Hematopoietic multipotent progenitor cell treated with erythropoietin and hydrocortisone succinate and interleukin-3 and kit ligand, for 17 days (in vitro differentiated cells): ENCODE measurements around the gene CDYL2.
"Not testable (repeated sequence)": the region's sequence is repeated elsewhere in the genome, so short reads cannot be mapped to it uniquely, and the experiment has no call there.

Source experiments
- DNase-seq: peaks from one replicate; pipeline ENCODE4 v3.0.0-alpha.2; 2015; ENCODE audit warnings: low spot score

The CDYL2 gene

DNA sequence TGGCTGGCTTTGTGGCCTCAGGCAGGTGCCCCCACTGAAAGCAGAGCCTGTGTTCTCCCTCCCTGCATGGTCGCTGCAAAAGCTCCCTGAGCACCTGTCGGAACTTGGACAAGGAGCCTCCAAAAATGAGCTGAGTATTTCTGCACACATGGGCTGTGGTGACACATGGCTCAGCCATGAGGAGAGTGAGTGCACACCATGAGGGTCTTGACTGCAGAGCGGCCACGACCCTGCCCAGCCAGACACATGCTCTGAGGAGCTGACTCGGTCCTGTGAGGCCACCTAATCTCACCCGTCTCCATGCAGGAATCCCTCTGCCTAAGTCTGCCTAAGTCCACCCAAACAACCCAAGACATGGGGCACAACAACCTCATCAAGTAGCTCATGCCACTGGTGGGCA lies 134.7 kb downstream of the CDYL2 start:
- no peak for DNase-seq

GRCh38 chr16:80667925-80668324 lies 136.5 kb downstream of the CDYL2 start:
- no peak for DNase-seq

- DNase-seq: no peak
Measured at GRCh38 chr16:80667251-80667560, 137.2 kb downstream of the CDYL2 start.

DNA sequence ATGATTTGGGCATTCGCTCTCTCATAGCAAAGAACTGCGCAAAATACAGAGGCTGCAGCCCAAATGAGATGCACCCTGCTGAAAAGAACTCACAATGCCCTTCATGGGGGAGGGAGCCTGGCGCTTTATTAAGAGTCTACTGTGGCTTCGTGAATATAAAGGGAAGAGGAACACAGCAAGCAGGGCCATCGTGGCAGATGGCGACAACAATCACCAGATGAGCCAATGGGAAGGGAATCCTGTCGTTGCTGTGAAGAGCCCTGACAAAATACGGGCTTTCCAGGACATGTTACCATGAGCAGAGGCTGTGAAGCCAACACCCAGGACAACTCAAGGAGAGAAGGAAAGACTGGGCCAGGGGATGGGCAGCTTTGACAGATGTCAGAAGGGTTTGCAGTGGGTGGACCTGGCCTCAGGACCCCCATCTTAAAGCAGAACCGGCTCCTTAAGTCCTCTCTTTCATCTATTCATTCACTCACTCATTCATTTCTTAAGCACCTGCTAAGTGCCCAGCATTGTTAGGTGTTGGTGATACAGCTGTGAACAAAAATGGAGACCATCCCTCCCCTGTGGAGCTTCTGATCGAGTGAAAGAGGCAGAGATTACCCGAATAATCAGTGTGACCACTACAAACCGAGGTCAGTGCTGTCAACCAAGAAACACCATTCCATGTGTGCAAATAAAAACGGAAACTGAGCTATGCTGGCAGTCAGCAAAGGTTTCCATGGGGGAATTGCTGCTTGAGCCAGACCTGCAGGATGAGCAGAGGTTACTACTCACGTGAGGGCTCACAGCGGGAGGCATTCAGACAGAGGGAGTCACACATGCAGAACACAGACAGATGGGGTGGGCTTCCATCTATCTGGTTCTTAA lies 137.8 kb downstream of the CDYL2 start:
- no peak for DNase-seq

- no peak for DNase-seq
Measured at GRCh38 chr16:80665356-80665755, 139.0 kb downstream of the CDYL2 start.

DNA sequence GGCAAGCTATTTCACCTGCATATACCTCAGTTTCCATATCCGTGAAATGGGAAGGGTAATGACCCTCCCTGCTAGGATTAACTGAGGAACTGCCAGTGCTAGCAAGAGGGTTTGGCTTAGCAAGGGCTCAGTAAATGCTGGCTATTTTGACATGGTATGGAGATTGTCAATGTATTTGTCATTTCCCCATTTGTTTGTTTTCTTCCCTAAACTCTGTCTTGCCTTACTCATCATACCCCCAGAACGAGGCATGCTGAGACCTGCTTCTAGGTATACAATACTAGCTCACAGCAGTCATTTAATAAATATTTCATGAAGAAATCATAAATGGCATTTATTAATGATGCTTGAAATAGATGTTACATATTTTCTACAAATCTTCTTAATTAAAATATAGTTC lies 139.6 kb downstream of the CDYL2 start:
- no peak for DNase-seq

DNA sequence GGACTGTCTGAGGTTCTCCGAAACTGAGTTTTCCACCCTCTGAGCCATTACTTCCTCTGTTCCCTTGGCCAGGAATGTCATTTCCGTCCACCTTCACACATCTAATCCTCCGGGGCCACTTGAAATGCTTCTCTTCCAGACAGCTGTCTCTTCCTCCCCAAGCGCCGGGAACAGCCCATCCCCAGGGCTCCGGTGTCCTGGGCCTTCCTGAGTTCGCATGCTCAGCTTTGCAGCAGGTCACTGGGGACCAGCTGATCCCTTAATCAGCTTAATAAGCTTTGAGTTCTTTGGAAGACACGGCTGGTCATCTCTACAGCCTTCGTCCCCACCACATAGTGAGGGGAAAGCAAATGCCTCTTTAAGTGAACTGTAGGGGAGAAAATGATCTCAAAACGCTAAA lies 140.2 kb downstream of the CDYL2 start:
- no peak for DNase-seq

GRCh38 chr16:80663078-80663477 lies 141.3 kb downstream of the CDYL2 start:
- DNase-seq: no peak

- no peak for DNase-seq
Measured at GRCh38 chr16:80659865-80660264, 144.5 kb downstream of the CDYL2 start.

- no peak for DNase-seq
Measured at GRCh38 chr16:80656711-80657150, 147.7 kb downstream of the CDYL2 start.

GRCh38 chr16:80656161-80656560 lies 148.2 kb downstream of the CDYL2 start:
- no peak for DNase-seq

DNA sequence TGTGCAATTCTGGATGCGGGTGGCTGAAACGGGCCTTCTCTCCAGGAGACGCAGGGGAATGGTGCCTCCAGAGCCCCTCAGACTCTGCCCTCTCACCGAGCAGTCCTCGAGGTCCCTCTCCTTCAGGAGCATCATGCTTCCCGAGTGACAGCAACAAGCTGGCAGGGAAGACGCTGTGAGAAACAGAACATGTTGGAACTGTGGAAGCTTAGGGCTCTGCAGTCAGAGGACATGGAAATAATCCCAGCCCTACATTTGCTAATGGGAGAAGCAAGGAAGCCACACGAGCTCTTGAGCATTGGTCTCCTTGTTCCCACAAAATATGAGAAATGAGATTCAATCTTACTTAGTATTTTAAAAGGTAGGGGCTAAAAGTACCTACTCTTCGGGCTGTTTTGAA lies 148.6 kb downstream of the CDYL2 start:
- no peak for DNase-seq

DNA sequence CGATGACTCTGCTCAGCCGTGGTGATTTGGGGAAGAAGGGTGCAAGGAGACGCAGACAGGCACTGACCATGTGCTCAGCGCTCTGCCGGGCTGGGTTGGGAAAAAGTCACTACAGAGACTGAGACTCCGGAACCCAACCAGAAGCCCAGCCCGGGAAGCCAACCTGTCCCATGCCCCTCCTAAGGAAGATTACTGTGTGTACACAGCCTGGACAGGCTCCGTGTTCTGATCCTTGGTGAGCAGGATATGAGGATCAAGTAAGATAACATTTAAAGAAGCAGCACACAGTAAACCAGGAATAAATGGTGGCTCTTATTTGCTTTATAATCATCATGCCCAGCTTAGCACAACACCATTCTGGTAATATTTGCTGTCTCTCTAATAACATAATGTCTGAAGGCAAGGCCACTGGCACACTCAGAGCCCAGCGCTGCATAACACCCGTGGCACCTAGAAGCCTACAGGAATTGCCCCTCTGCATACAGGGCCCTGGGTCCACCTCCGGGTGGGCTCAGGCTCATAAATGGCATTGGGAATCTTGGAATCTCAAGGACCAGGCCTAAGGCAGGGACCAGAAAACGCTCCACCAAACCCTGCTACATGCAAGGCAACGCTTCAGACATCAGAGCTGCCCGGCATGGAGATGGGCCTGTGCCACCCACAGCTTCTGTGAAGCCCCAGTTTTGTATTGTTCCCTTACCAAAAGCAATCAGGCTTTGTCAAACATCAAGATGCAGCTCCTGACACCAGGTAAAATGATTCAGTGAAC lies 150.1 kb downstream of the CDYL2 start:
- DNase-seq: no peak

- DNase-seq: no peak
Measured at GRCh38 chr16:80652441-80652840, 152.0 kb downstream of the CDYL2 start.

- DNase-seq: not testable (repeated sequence)
Measured at GRCh38 chr16:80650281-80650680, 154.1 kb downstream of the CDYL2 start.

GRCh38 chr16:80640316-80640715 lies 164.1 kb downstream of the CDYL2 start:
- no peak for DNase-seq

GRCh38 chr16:80639636-80640035 lies 164.8 kb downstream of the CDYL2 start:
- DNase-seq: no peak

DNA sequence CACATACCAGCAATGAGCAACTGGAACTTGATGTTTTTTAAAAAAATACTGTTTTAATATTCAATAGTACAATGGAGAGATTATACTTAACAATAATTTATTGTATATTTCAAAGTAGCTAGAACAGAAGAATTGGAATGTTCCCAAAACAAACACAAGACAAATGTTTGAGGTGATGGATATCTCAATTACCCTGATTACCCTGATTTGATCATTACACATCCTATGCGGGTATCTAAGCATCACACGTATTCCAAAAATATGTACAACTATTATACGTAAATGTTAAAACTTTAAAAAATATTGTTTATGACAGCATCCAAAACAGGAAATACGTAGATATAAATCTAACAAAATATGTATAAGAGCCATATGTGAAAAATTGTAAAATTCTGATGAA lies 166.8 kb downstream of the CDYL2 start:
- DNase-seq: no peak

DNA sequence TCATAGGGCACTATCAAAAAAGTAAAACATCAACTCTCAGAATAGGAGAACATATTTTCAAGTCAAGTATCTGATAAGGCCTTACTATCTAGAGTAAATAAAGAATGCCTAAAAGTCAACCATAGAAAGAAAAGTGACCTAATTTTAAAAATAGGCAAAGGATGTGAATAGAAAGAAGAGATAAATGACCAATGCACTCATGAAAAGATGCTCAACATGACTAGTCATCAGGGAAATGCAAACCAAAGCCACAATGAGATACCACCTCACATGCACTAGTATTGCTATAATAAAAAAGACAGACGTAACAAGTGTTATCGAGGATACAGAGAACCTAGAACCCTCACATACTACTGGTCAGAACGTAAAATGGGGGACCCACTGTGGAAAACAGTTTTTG lies 172.8 kb downstream of the CDYL2 start:
- DNase-seq: no peak

DNA sequence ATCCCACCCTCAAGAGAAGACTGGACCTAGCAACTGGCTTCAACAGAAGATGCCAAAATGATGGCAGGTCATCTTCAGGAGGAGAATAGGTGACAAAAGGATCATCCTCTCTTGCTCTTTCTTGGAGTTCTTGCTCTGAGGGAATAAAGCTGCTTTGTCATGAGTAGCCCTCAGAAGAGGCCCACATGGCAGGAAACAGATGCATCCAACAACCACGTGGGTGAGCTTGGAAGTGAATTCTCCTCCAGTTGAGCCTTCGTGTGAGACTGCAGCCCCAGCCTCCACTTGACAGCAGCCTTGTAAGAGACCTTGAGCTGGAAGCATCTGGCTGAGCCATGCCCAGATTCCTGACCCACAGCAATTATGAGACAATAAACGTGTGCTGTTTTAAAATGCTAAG lies 176.1 kb downstream of the CDYL2 start:
- DNase-seq: no peak

DNA sequence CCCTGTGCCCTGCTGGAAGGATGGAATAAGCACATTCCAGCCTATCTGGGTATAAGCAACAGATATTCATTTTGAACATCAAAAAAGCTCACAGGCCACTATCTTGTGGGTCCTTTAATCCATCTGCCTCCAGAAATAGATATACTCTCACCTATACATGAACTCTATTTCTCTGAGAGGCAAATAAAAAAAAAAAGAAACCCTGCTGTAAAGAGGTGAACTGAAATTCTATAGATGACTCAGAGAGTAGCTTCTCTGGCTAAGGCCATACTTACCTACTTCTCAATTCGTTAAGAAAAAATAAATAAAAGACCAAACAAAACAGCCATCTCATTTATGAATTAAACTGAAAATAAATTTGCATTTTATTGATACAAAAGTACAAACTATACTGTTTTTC lies 177.3 kb downstream of the CDYL2 start:
- DNase-seq: no peak

- no peak for DNase-seq
Measured at GRCh38 chr16:80623376-80623775, 181.0 kb downstream of the CDYL2 start.

DNA sequence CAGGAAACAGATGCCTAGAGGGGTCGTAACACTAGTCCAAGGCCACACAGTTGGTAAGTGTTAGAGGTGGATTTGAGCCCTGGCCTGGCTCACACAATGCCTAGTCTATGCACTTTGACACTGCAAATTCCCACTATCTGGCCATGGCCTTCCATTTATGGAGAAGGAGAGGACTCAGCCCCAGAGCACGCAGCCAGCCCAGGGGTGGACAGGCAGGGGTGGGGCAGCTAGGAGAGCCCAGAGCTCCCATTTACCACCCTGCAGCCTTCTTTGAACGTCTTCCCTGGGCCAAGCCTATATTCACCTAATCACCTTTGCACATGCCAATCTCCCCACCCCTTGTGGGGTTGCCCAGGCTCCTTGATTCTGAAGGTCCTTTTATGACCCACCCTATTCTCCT lies 182.4 kb downstream of the CDYL2 start:
- no peak for DNase-seq
